BLaER1 (cell line): ENCODE results near the gene SPINT3.

Source experiments
- H3K27ac ChIP-seq: shearing (Covaris generic); formaldehyde crosslinking; 2 replicates; pipeline ENCODE4 v1.8.1; 2022
- H3K27me3 ChIP-seq: shearing (Covaris generic); formaldehyde crosslinking; 2 replicates; pipeline ENCODE4 v1.8.1; 2022
- H3K36me3 ChIP-seq: shearing (Covaris generic); formaldehyde crosslinking; 2 replicates; pipeline ENCODE4 v1.8.1; 2022
- H3K4me1 ChIP-seq: shearing (Covaris generic); formaldehyde crosslinking; 2 replicates; pipeline ENCODE4 v1.8.1; 2022
- H3K4me2 ChIP-seq: shearing (Covaris generic); formaldehyde crosslinking; 2 replicates; pipeline ENCODE4 v1.8.1; 2022
- H3K4me3 ChIP-seq: shearing (Covaris generic); formaldehyde crosslinking; 2 replicates; pipeline ENCODE4 v1.8.1; 2022
- H3K9ac ChIP-seq: shearing (Covaris generic); formaldehyde crosslinking; 2 replicates; pipeline ENCODE4 v1.8.1; 2022
- H3K9me3 ChIP-seq: shearing (Covaris generic); formaldehyde crosslinking; 2 replicates; pipeline ENCODE4 v1.8.1; 2022
- H4K20me1 ChIP-seq: shearing (Covaris generic); formaldehyde crosslinking; 2 replicates; pipeline ENCODE4 v1.8.1; 2022
- Cebpa-rat ChIP-seq: shearing (Covaris generic); IDR thresholded peaks from 2 replicates; pipeline ENCODE4 v1.8.1; 2022

SPINT3 gene, protein sequence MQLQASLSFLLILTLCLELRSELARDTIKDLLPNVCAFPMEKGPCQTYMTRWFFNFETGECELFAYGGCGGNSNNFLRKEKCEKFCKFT

DNA sequence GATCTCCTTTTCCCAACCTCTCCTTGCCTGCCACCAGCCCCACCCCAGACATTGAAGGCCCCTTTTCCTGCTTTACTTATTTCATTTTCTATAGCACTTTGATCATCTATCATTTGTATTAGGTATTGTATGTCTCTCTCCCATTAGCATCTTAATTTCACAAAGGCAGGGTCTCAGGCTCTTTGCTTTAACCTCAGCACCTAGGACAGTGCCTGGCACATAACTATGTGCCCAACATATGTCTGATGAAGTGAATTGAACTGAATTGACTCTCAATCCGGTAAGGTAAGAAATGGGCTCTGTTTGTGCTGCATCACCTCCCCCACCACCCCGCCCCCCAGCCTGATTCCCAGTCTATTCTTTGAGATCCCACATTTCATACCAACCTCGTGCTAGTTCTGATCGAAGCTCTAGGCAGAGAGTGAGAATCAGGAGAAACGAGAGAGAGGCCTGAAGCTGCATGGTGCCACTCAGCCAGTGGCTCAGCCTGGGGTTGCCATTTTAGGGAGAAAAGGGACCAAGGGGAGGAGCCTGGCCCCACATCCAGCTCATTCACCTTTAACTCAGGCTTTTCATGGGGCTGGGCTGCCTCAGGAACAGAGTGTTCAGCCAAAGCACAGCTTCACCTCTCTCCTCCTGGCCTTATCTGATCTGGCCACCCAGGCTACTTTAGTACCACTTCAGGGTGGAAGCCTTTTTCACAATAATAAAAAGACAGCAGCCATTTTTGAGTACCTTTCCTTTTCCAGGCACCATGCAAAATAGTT, at the start of gene SPINT3:
TSS of gene SPINT3 (minus strand) at position 476 of the 767 bp plus-strand sequence. CDS start at position 462, 14 bp downstream.
- no peak for TF ChIP-seq Cebpa-rat
- Histone ChIP-seq H4K20me1 (no peaks in the 10 kb centered on the region), H3K4me1 (no peaks in the 10 kb centered on the region), H3K9me3 (no peaks in the 10 kb centered on the region), H3K27ac (no peak within 1 kb of the TSS), H3K36me3 (no peaks in the 10 kb centered on the region), H3K4me2 (no peak within 1 kb of the TSS), H3K9ac (no peak within 1 kb of the TSS), H3K4me3 (no peak within 1 kb of the TSS), H3K27me3 (no peaks in the 10 kb centered on the region)

DNA sequence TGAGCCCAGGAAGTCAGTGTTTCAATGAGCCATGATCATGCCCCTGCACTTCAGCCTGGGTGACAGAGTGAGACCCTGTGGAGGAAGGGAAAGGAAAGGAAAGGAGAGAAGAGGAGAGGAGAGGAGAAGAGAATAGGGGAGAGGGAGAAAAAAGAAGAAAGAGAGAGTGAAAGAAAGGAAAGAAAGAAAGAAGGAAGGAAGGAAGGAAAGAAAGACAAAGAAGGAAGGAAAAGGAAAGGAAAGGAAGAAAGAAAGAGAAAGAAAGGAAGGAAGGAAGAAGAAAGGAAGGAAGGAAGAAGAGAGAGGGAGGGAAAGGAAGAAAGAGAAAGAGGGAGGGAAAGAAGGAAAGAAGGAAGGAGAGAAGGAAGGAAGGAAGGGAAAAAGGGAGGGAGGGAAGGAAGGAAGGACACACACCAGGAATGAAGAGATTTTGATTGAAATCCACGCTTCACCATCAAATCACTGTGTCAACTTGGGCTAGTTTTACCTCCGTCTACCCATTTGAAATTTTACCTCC, 49.4 kb upstream of the SPINT3 start:
- Histone ChIP-seq H3K4me2 (no peak overlapping the region), H3K27ac (no peak overlapping the region), H4K20me1 (no peaks in the 10 kb centered on the region), H3K9me3 (no peaks in the 10 kb centered on the region), H3K4me3 (no peak overlapping the region), H3K27me3 (no peaks in the 10 kb centered on the region), H3K9ac (no peak overlapping the region), H3K36me3 (no peaks in the 10 kb centered on the region), H3K4me1 (peaks cover 9% of the 10 kb centered on the region)
- no peak for TF ChIP-seq Cebpa-rat

DNA sequence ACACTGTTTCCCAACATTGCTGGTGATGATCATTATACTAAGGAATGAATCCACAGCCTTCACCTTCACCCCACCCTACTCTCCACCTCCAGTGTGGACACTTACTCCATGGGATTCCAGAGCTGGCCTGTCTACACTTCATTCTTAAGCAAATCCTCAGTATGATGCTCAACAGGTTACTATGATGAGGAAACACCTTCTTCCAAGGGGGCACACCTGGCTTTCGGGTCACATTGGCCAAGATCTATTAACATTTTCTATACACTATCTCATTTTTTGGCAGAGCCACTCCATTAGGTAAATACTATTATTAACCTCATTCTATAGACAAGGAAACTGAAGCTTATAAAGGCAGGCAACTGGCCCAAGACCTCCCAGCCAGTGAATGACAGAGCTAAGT, 39.8 kb upstream of the SPINT3 start:
- Histone ChIP-seq H3K36me3 (no peaks in the 10 kb centered on the region), H3K4me1 (no peaks in the 10 kb centered on the region), H3K4me2 (no peak overlapping the region), H3K27ac (no peak overlapping the region), H3K9me3 (no peaks in the 10 kb centered on the region), H3K4me3 (no peak overlapping the region), H3K27me3 (no peaks in the 10 kb centered on the region), H4K20me1 (no peaks in the 10 kb centered on the region), H3K9ac (no peak overlapping the region)
- TF ChIP-seq Cebpa-rat = no peak

DNA sequence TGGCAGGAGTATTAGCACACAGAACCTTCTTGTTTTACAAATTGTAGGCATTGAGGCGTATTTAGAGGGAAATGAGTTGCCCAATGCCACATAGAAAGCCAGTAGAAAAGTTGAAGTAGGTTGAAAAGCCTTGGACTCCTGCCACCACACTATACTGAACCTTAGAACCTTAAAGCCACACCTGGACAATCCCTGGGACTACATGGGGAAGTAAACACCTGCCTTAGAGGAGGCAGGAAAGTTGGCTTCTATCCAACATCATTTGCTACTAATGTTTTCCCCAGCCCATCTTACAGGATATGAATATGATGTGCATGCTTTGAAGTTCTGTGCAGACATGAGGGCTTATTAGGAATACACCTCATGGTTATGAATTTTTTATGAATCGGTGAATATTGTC, 37.0 kb upstream of the SPINT3 start:
- no peaks in the 10 kb centered on the region for H3K9me3 ChIP-seq
- H3K36me3 ChIP-seq = no peaks in the 10 kb centered on the region
- no peaks in the 10 kb centered on the region for H3K4me1 ChIP-seq
- no peak overlapping the region for H3K27ac ChIP-seq
- no peak for TF ChIP-seq Cebpa-rat
- no peak overlapping the region for H3K9ac ChIP-seq
- H4K20me1 ChIP-seq = no peaks in the 10 kb centered on the region
- H3K4me3 ChIP-seq = no peak overlapping the region
- no peak overlapping the region for H3K4me2 ChIP-seq
- H3K27me3 ChIP-seq = no peaks in the 10 kb centered on the region

DNA sequence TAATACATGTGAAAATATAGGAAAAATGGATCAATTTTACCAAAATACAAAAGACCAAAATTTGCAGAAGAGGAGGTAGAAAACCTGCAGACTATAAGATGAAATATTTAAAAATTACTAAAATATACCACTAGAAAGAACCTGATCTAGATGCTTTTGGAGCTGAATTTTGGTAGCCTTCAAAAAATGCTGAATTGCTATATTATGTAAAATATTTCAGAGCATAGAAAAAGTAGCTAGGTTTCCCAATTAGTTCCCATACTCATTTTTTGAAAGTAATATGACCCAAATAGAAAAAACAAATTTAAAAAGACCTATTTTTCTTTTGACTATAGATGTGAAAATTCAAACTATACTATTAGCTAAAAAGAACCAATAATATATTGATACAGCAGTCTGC, 35.3 kb upstream of the SPINT3 start:
- no peak overlapping the region for H3K9ac ChIP-seq
- no peaks in the 10 kb centered on the region for H3K4me1 ChIP-seq
- TF ChIP-seq Cebpa-rat = no peak
- no peaks in the 10 kb centered on the region for H3K27me3 ChIP-seq
- no peak overlapping the region for H3K27ac ChIP-seq
- no peaks in the 10 kb centered on the region for H4K20me1 ChIP-seq
- H3K9me3 ChIP-seq = no peaks in the 10 kb centered on the region
- no peak overlapping the region for H3K4me2 ChIP-seq
- no peak overlapping the region for H3K4me3 ChIP-seq
- no peaks in the 10 kb centered on the region for H3K36me3 ChIP-seq

DNA sequence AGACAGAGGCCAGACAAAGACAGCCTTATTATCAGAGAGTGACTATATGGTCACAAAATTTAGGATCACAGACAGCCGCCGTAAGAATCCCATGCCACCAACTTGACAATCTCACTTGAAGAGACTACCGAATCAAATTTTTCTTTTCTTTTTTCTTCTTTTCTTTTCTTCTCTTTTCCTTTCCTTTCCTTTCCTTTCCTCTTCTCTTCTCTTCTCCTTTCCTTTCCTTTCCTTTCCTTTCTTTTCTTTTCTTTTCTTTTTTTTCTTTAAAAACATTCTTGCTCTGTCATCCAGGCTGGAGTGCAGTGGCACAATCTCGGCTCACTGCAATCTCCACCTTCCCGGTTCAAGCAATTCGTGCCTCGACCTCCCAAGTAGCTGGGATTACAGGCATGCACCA, 33.0 kb upstream of the SPINT3 start:
- Histone ChIP-seq H3K36me3 (no peaks in the 10 kb centered on the region), H3K9ac (no peak overlapping the region), H4K20me1 (no peaks in the 10 kb centered on the region), H3K27ac (no peak overlapping the region), H3K4me1 (no peaks in the 10 kb centered on the region), H3K4me3 (no peak overlapping the region), H3K4me2 (no peak overlapping the region), H3K27me3 (no peaks in the 10 kb centered on the region), H3K9me3 (no peaks in the 10 kb centered on the region)
- TF ChIP-seq Cebpa-rat = no peak

DNA sequence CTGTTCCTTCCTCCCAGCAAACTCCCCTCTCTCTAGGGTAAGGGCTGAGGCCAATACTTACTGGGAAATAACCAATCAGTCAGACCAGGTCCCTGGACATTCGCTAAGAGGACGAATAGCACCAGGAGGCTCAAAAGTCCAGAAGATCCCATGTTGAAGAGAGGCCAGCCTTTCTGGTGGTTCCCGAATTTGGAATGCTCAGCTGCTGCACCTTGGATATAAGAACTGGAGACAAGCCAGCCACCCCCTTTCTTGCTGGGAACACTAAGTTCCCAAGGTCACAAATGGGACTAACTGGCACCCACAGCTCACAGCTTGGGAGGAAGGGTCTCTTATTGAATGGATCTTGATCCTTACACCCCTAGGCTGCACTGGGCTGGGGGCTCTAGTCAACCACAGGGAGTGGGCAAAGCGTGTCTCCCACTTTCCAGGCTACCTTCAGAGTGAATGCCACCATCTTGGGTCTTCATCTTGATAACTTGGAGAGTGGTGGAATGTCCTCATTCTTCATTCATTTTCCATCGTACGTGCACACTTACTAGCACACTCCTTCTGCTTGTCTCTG, 31.9 kb upstream of the SPINT3 start, which contains the start of gene EPPIN:
TSS of gene EPPIN (minus strand) at position 196 of the 565 bp plus-strand sequence. CDS start at position 152, 44 bp downstream.
- no peak within 1 kb of the TSS for H3K9ac ChIP-seq
- H4K20me1 ChIP-seq = no peaks in the 10 kb centered on the region
- no peaks in the 10 kb centered on the region for H3K36me3 ChIP-seq
- H3K4me3 ChIP-seq = no peak within 1 kb of the TSS
- no peaks in the 10 kb centered on the region for H3K27me3 ChIP-seq
- no peak within 1 kb of the TSS for H3K4me2 ChIP-seq
- no peak within 1 kb of the TSS for H3K27ac ChIP-seq
- H3K9me3 ChIP-seq = no peaks in the 10 kb centered on the region
- H3K4me1 ChIP-seq = no peaks in the 10 kb centered on the region
- TF ChIP-seq Cebpa-rat = no peak

DNA sequence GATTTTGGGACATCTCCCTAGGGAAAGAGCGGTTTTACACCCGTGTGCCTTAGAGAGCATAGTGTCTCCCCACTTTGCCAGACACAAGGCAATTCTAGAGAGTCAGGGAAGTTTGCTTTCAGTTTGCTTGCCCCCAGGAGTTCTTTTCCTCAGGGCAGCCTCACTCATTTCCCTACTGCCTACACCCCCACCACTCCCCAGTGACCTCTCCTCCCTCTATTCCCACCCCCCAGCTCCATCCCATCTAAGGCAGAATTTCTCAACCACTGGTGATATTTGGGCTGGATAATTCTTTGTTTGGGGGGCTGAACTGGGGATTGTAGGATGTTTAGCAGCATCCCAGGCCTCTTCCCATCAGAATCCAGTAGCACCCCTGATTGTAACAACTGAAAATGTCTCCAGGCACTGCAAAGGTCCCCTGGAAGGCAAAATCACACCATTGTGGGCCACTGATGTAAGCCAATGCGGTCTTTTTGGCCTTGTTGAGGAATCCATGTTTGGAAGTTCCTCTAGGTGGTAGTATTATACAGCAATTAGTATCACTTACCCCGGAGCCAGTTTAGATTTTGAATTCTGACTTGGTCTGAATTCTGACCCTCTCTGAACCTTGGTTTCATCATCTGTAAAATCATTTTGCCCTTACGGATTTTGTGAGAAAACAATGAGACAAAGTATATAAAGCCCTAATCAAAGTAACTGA, 30.5 kb upstream of the SPINT3 start:
- no peak for TF ChIP-seq Cebpa-rat

DNA sequence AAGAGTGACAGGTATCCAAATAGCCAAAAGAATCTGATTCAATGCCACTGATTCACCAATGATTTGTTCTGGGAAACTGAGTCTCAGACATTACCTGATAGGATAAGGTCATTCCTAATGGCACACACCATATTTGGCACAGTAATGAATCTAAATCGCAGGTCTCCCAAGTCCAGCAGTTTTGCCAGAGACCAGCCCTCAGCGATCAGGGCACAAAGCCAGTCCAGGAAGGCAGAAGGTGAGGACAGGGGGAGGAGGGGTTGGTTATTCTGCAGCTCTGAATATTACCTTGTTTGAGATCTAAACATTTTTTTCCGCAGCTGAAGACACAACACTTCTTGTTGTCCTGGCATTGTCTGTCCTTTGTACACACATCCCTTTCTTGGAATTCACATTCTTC, 29.9 kb upstream of the SPINT3 start:
- Histone ChIP-seq H3K9me3 (no peaks in the 10 kb centered on the region), H3K36me3 (no peaks in the 10 kb centered on the region), H3K4me1 (no peaks in the 10 kb centered on the region), H3K27me3 (no peaks in the 10 kb centered on the region), H3K27ac (no peak overlapping the region), H4K20me1 (no peaks in the 10 kb centered on the region), H3K4me2 (no peak overlapping the region), H3K4me3 (no peak overlapping the region), H3K9ac (no peak overlapping the region)
- TF ChIP-seq Cebpa-rat = no peak

More for the DNA sequence above, 30.5 kb upstream of the SPINT3 start:
- no peaks in the 10 kb centered on the region for H3K27me3 ChIP-seq
- no peak overlapping the region for H3K4me3 ChIP-seq
- H3K4me1 ChIP-seq = no peaks in the 10 kb centered on the region
- no peak overlapping the region for H3K27ac ChIP-seq
- no peaks in the 10 kb centered on the region for H3K36me3 ChIP-seq
- no peaks in the 10 kb centered on the region for H3K9me3 ChIP-seq
- H3K4me2 ChIP-seq = no peak overlapping the region
- H4K20me1 ChIP-seq = no peaks in the 10 kb centered on the region
- no peak overlapping the region for H3K9ac ChIP-seq

DNA sequence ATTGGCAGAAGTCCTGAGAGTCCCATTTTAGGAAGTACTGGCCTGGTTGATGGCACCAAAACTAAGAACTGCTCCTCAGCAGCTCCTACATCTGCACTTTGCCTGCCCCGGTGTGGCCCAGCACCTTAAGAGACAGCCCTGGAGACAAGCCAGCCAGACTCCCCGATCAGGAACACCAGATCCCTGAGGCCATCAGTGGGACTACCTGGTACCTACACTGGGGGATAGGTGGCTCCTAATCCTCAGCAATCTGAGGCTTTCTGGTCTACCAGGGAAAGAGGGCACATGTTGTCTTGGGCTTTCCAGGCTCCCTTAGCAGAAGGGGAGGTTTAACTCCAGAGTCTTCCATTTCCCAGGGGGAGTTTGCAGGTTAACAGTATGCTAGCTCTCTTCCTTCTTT, 24.0 kb upstream of the SPINT3 start, which contains the start of gene WFDC6:
TSS of gene WFDC6 (minus strand) at position 101 of the 400 bp plus-strand sequence. CDS start at position 26, 75 bp downstream.
- Histone ChIP-seq H3K4me1 (no peaks in the 10 kb centered on the region), H3K9ac (no peak within 1 kb of the TSS), H3K9me3 (no peaks in the 10 kb centered on the region), H4K20me1 (no peaks in the 10 kb centered on the region), H3K27me3 (no peaks in the 10 kb centered on the region), H3K27ac (no peak within 1 kb of the TSS), H3K4me2 (no peak within 1 kb of the TSS), H3K4me3 (no peak within 1 kb of the TSS), H3K36me3 (no peaks in the 10 kb centered on the region)
- TF ChIP-seq Cebpa-rat = no peak
